PC-3 (cell line): ENCODE measurements around the gene GZF1.

ENCODE experiments used
- CTCF ChIP-seq: fragments of 300-600 bp; sonication (generic); conservative IDR thresholded peaks from 2 replicates; pipeline ENCODE4 v1.5.1; 2017; ENCODE audit warnings: antibody characterized with exemption, low read depth, mild to moderate bottlenecking, low read length
- EZH2 ChIP-seq: fragments of 300-600 bp; sonication (generic); IDR thresholded peaks from one replicate; pipeline ENCODE4 v1.6.1; 2017; ENCODE audit warnings: antibody characterized with exemption, mild to moderate bottlenecking, low read length; ENCODE audit not compliant: unreplicated experiment

- TF ChIP-seq CTCF (no peak), EZH2 (no peak)
Observed at GRCh38 chr20:23317081-23317480, 44.9 kb upstream of the GZF1 start.
